K562 (cell line): ENCODE data around the gene TMCC2. TPM values are rescaled to one million over a fixed set of nuclear protein-coding genes. Genes with fewer than 3 reads are reported as not detected.

Source experiments
- ATAC-seq: fragments of 200-7000 bp; cut with Tn5 transposase; 3 replicates; pipeline ENCODE4 v1.9.1; 2020; ENCODE audit warnings: moderate library complexity
- BruUV-seq: library from RNA; stranded (reverse); fragments of 400-500 nt; replicated peaks from 2 replicates; lab custom pipeline; 2021; lab: Mats Ljungman, UMichigan
- CTCF ChIA-PET: fragments of 300-600 bp; formaldehyde crosslinking; extraction: SDS; loops from one replicate; lab custom pipeline; 2021; ENCODE audit warnings: low intra/inter-chr PET ratio; lab: Yijun Ruan, JAX
- POLR2A ChIA-PET: fragments of 300-600, 350-650 bp; sonication (Branson Sonifier 250); formaldehyde crosslinking; extraction: SDS; loops from one replicate; lab custom pipeline; 2021; ENCODE audit warnings: antibody characterized with exemption, inconsistent platforms; lab: Yijun Ruan, JAX
- DNase-seq, 4 experiments: peaks; one replicate each; pipeline versions ENCODE4 v3.0.0 to v3.0.0-alpha.2; 2011 to 2018; ENCODE audit warnings: low spot score in 3 of 4, mixed read lengths in 3 of 4; ENCODE audit errors: extremely low read depth in 1 of 4
- FAIRE-seq: peaks from 2 replicates; lab custom pipeline; 2011; peaks lifted over from hg19 to GRCh38; lab: Jason Lieb, UNC
- H2AFZ ChIP-seq: 2 replicates; pipeline ENCODE4 v1.6.0; 2011; ENCODE audit warnings: low read depth, low read length, control low read depth, inconsistent platforms
- H3K27ac ChIP-seq: fragments of 200-600 bp; 3 replicates; pipeline ENCODE4 v1.8.0; 2011; ENCODE audit warnings: low read depth, mild to moderate bottlenecking, control low read depth, inconsistent platforms, low read length, moderate library complexity, mixed read lengths; ENCODE audit errors: extremely low read depth
- H3K27me3 ChIP-seq, 2 experiments: fragments of 300-600 bp in 1 of 2; 2 replicates in 1 of 2; 3 replicates in 1 of 2; pipeline versions ENCODE4 v1.6.0 to v1.8.0; 2011; ENCODE audit warnings: inconsistent platforms in 2 of 2, low read length in 2 of 2, mild to moderate bottlenecking in 1 of 2, mixed read lengths in 1 of 2, moderate library complexity in 1 of 2; ENCODE audit not compliant: control insufficient read depth in 2 of 2, insufficient read depth in 2 of 2
- H3K36me3 ChIP-seq: fragments of 300-600 bp; 3 replicates; pipeline ENCODE4 v1.8.0; 2011; ENCODE audit warnings: mild to moderate bottlenecking, low read length, inconsistent platforms; ENCODE audit not compliant: control insufficient read depth, insufficient read depth
- H3K4me1 ChIP-seq, 2 experiments: fragments of 200-600 bp in 1 of 2; replicated peaks in 1 of 2; 2 replicates in 1 of 2; 3 replicates in 1 of 2; pipeline versions ENCODE4 v1.5.1 to v1.8.0; 2011; ENCODE audit warnings: inconsistent platforms in 2 of 2, low read length in 2 of 2, mild to moderate bottlenecking in 1 of 2, mixed read lengths in 1 of 2, moderate library complexity in 1 of 2; ENCODE audit not compliant: control insufficient read depth in 2 of 2, insufficient read depth in 2 of 2
- H3K4me2 ChIP-seq: 2 replicates; pipeline ENCODE4 v1.6.1; 2011; ENCODE audit warnings: low read length, control low read depth, inconsistent platforms, mixed read lengths; ENCODE audit not compliant: insufficient read depth
- H3K4me3 ChIP-seq: fragments of 200-600 bp; sonication (generic), shearing (Covaris generic); 2 replicates; pipeline ENCODE4 v1.5.1; 2016; ENCODE audit warnings: control low read depth, inconsistent platforms
- H3K79me2 ChIP-seq: fragments of 200-600 bp; 3 replicates; pipeline ENCODE4 v1.8.0; 2011; ENCODE audit warnings: low read length, inconsistent platforms; ENCODE audit not compliant: control insufficient read depth, insufficient read depth
- H3K9ac ChIP-seq, 2 experiments: 2 replicates each; pipeline versions ENCODE4 v1.6.0 to v1.6.1; 2011; ENCODE audit warnings: low read depth in 2 of 2, low read length in 2 of 2, control low read depth in 1 of 2, inconsistent platforms in 1 of 2, mild to moderate bottlenecking in 1 of 2, mixed read lengths in 1 of 2; ENCODE audit not compliant: insufficient read depth in 1 of 2
- H3K9me1 ChIP-seq: one replicate; pipeline ENCODE4 v1.6.0; 2011; ENCODE audit warnings: inconsistent platforms, mild to moderate bottlenecking, low read length, moderate library complexity; ENCODE audit not compliant: control insufficient read depth, insufficient read depth
- H3K9me3 ChIP-seq: replicated peaks from 2 replicates; pipeline ENCODE4 v1.5.1; 2011; ENCODE audit warnings: low read depth, low read length, inconsistent platforms; ENCODE audit not compliant: control insufficient read depth, insufficient read depth
- H4K20me1 ChIP-seq: replicated peaks from 2 replicates; pipeline ENCODE4 v1.6.1; 2011; ENCODE audit warnings: low read length, inconsistent platforms, mixed read lengths; ENCODE audit not compliant: control insufficient read depth, insufficient read depth
- CHCHD3 ChIP-seq: fragments of 250-450 bp; sonication (Bioruptor Pico); IDR thresholded peaks from 2 replicates; pipeline ENCODE4 v2.1.2; 2022; ENCODE audit warnings: mild to moderate bottlenecking
- ESRRB ChIP-seq: fragments of 250-450 bp; sonication (Bioruptor Pico); IDR thresholded peaks from 2 replicates; pipeline ENCODE4 v1.5.0; 2020; ENCODE audit warnings: mild to moderate bottlenecking, moderate library complexity, borderline replicate concordance
- IRF2 ChIP-seq: sonication (generic); formaldehyde crosslinking; IDR thresholded peaks from 2 replicates; pipeline ENCODE4 v1.8.1; 2022; ENCODE audit warnings: mild to moderate bottlenecking, missing genetic modification reagents
- MCM5 ChIP-seq: fragments of 450-650 bp; IDR thresholded peaks from 2 replicates; pipeline ENCODE4 v1.6.1; 2016; ENCODE audit warnings: low read depth
- NONO ChIP-seq, 2 experiments: fragments of 200-400 bp in 1 of 2; fragments of 450-650 bp in 1 of 2; formaldehyde crosslinking in 1 of 2; IDR thresholded peaks; 2 replicates each; pipeline ENCODE4 v1.6.1; 2017; ENCODE audit warnings: low read depth in 2 of 2, mild to moderate bottlenecking in 2 of 2, moderate library complexity in 2 of 2, low read length in 1 of 2
- NR4A1 ChIP-seq, 2 experiments: fragments of 250-450 bp in 1 of 2; fragments of 450-650 bp in 1 of 2; sonication (Bioruptor Pico) in 1 of 2; IDR thresholded peaks; 2 replicates each; pipeline versions ENCODE4 v1.4.0 to v1.6.1; 2016 to 2020; ENCODE audit warnings: mild to moderate bottlenecking in 2 of 2, missing compliant biosample characterization in 1 of 2, missing genetic modification characterization in 1 of 2, moderate library complexity in 1 of 2
- RHOXF2B ChIP-seq: fragments of 250-450 bp; sonication (Bioruptor Pico); conservative IDR thresholded peaks from 2 replicates; pipeline ENCODE4 v1.5.1; 2021
- SMARCA4 ChIP-seq: fragments of 450-650 bp; IDR thresholded peaks from 2 replicates; pipeline ENCODE4 v1.6.1; 2016
- SMARCE1 ChIP-seq: fragments of 450-650 bp; IDR thresholded peaks from 2 replicates; pipeline ENCODE4 v1.7.1; 2016; ENCODE audit warnings: mild to moderate bottlenecking
- ZFPM2 ChIP-seq: fragments of 250-450 bp; sonication (Bioruptor Pico); IDR thresholded peaks from 2 replicates; pipeline ENCODE4 v1.5.1; 2022; ENCODE audit warnings: mild to moderate bottlenecking
- ZNF274 ChIP-seq: IDR thresholded peaks from 2 replicates; pipeline ENCODE4 v1.6.1; 2011; ENCODE audit warnings: low read depth, mild to moderate bottlenecking, low read length, moderate library complexity, borderline replicate concordance
- ZNF316 ChIP-seq: fragments of 450-650 bp; IDR thresholded peaks from 2 replicates; pipeline ENCODE4 v1.6.1; 2016
- ZNF551 ChIP-seq: fragments of 250-450 bp; sonication (Bioruptor Pico); IDR thresholded peaks from 2 replicates; pipeline ENCODE4 v1.5.0; 2021; ENCODE audit warnings: mild to moderate bottlenecking, moderate library complexity
- ZNF584 ChIP-seq: fragments of 200-800 bp; sonication (Bioruptor generic); IDR thresholded peaks from 2 replicates; pipeline ENCODE4 v1.6.1; 2016; ENCODE audit warnings: low read depth, mild to moderate bottlenecking, missing genetic modification characterization, missing compliant biosample characterization
- WGBS: fragments of 100-300 bp; shearing (Covaris generic); methylation state at CpG from one replicate; pipeline ENCODE4 v1.1.6; 2016; ENCODE audit warnings: low coverage, mixed read lengths; ENCODE audit not compliant: insufficient coverage; ENCODE audit errors: missing lambda C conversion rate; 5-methylcytosine and 5-hydroxymethylcytosine counted together
- in situ Hi-C: fragments of 300-500 bp; cut with MboI; formaldehyde crosslinking; loops from 4 replicates; pipeline ENCODE4 v1.15.0; 2018; ENCODE audit warnings: inconsistent platforms, mixed read lengths
- intact Hi-C: fragments of 100-400 bp; cut with micrococcal nuclease; formaldehyde crosslinking; loops from 2 replicates; pipeline ENCODE4 v1.14.2; 2022
- polyA plus RNA-seq, 8 experiments: library from polyadenylated mRNA; depleted of rRNA in 4 of 8; stranded (reverse) in 5 of 8; unstranded in 3 of 8; fragments of >200 nt; fragmentation: Nextera tagmentation in 2 of 8; fragmentation: Illumina TruSeq in 1 of 8; extraction: Ambion mirVana in 2 of 8; extraction: Trizol in 1 of 8; gene quantifications; 2 replicates each; pipeline versions ENCODE4 v1.2.1 to v1.2.3, GENCODE V29; 2011 to 2014; ENCODE audit warnings: inconsistent platforms in 1 of 8, missing spikeins in 1 of 8
- total RNA-seq, 7 experiments: library from RNA; depleted of rRNA in 6 of 7; stranded (reverse); fragments of >200 nt in 6 of 7; fragmentation: Illumina TruSeq in 2 of 7; extraction: Trizol in 2 of 7; gene quantifications; 2 replicates each; pipeline versions ENCODE4 v1.2.1 to v1.2.3, GENCODE V29; 2011 to 2021; ENCODE audit warnings: low replicate concordance in 1 of 7
- TF ChIP-seq, protein P1 (sequence below), 3 experiments: fragments of 200-800 bp in 1 of 3; sonication (Bioruptor generic) in 1 of 3; sonication (generic) in 1 of 3; formaldehyde crosslinking in 1 of 3; IDR thresholded peaks; 2 replicates each; pipeline versions ENCODE4 v1.6.1 to v1.8.0; 2016 to 2022; ENCODE audit warnings: mild to moderate bottlenecking in 2 of 3, missing compliant biosample characterization in 2 of 3, missing genetic modification characterization in 2 of 3, missing genetic modification reagents in 1 of 3

TMCC2 gene
- total and polyA plus RNA-seq, 9 of the 15 experiments (the other 6 are each of a cell fraction or from before 2014, with no cell fraction given): 0.06 to 1.8 (median 0.98) TPM

DNA sequence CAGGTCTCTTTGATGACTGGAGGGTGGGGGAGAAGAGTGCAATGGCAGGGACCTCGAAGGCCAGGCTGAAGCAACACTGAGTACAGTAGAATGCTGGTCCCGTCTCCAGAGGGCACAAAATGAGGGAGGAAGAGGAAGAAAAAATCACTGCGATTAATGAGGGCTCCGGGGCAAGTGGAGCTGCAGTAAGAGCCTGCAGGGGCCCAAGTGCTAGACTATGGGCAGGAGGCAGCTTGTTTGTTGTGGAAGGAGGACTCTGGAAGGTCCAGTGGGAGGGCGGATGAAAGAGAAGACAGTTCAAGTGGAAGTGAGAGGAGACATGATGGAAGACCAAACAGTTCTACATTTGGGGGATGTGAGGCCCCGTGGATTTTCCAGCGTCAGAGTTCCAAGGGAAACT, 17.4 kb downstream of the TMCC2 start:
- no peak for FAIRE-seq

DNA sequence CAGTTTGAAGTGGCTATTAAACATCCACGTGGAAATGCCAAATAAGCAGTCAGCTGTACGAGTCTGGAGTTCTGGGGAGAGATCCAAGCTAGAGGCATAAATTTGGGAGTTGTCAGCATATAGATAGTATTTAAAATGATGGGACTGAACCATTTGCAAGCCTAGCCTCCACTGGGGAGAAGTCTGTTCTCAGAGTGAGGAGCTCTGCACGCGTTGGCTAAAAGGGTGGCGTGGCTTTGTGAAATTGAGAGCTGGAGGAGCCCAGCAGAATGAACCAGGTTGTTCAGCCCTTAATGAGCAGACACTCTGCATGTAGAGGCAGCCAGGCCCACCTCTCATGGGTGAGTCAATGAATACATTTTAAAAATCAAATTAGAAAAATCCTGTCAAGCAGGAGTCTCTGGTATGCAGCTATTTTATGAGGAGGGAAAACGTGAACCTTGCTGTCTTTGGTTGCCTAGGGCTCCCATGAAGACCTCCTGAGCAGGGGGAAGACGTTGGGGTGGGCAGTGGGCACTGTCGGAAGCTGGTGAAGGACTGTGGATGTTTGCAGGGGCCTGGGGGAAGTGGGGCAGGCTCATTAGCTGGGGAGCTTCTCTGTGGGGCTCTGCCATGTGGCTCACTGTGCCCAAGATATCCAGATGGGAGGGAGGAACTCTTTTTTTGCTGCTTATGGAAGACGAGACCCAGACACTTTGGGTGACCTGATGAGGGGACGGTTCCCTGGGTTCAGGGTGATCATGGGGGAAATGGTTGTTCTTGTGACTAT, 18.8 kb downstream of the TMCC2 start:
- Histone ChIP-seq H4K20me1 (no peaks in the 10 kb centered on the region; the same call in 1 of the 2 replicates), H3K4me2 (no peak overlapping the region), H3K9me1 (no peaks in the 10 kb centered on the region), H3K36me3 (no peaks in the 10 kb centered on the region), H3K27ac (no peak overlapping the region), H3K9me3 (no peaks in the 10 kb centered on the region), H3K79me2 (no peaks in the 10 kb centered on the region), H3K4me1 (peaks cover 23 to 25% of the 10 kb centered on the region in 2 experiments), H3K4me3 (no peak overlapping the region), H2AFZ (no peak overlapping the region), H3K27me3 (peaks cover 0 to 23% of the 10 kb centered on the region in 2 experiments; a peak in 2 of 5 replicates), H3K9ac (no peak overlapping the region)
- FAIRE-seq (no peak), ATAC-seq (no peak), DNase-seq (no peak)
- 45% methylated on average over 9 of the region's 10 CpGs for WGBS
- intact Hi-C loops (no loop called here), in situ Hi-C loops (no loop called here)
- ChIA-PET POLR2A (interaction anchor here (0.8 to 2.0 kb wide), 6 partner anchors 9 to 127 kb away, joined by 3 to 6 read pairs (median 4); partner anchors contain the start of gene TMCC2), CTCF (no interaction called here)
- BruUV-seq: no TSS peak
- TF ChIP-seq RHOXF2B (CRISPR knock-in tag) (no peak), IRF2 (CRISPR knock-in tag) (no peak), NONO (IDR thresholded peaks at IDR 0.05; ENCODE audit: low read depth in 2 of 2, low read length in 1 of 2) (no peak), ESRRB (CRISPR knock-in tag) (no peak), ZNF551 (CRISPR knock-in tag) (no peak), NR4A1 (CRISPR knock-in tag; IDR thresholded peaks at IDR 0.05) (no peak), NR4A1 (tag; IDR thresholded peaks at IDR 0.05) (no peak), ZNF274 (no peak), ZNF584 (no peak), SMARCA4 (no peak), SMARCE1 (no peak), ZFPM2 (CRISPR knock-in tag) (no peak), ZNF316 (no peak), CHCHD3 (CRISPR knock-in tag) (no peak)
- TF ChIP-seq, protein P1, sequence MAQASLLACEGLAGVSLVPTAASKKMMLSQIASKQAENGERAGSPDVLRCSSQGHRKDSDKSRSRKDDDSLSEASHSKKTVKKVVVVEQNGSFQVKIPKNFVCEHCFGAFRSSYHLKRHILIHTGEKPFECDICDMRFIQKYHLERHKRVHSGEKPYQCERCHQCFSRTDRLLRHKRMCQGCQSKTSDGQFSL (CRISPR knock-in tag; IDR thresholded peaks at IDR 0.05): no peak
- TF ChIP-seq, protein P1 (tag; IDR thresholded peaks at IDR 0.05): no peak

More for the DNA sequence above, 17.4 kb downstream of the TMCC2 start:
- WGBS: 16% methylated on average over 7 of the region's 7 CpGs
- peaks cover 0 to 22% of the 10 kb centered on the region in 2 experiments; a peak in 2 of 5 replicates for H3K27me3 ChIP-seq
- no peaks in the 10 kb centered on the region for H3K9me1 ChIP-seq
- no peak overlapping the region for H3K9ac ChIP-seq
- H3K4me2 ChIP-seq: no peak overlapping the region
- H2AFZ ChIP-seq: no peak overlapping the region
- H3K36me3 ChIP-seq: no peaks in the 10 kb centered on the region
- no peaks in the 10 kb centered on the region for H3K9me3 ChIP-seq
- BruUV-seq: no TSS peak
- POLR2A ChIA-PET: interaction anchor here (3.3 to 3.6 kb wide), 2 partner anchors 9 to 16 kb away, joined by 19 to 21 read pairs; partner anchors contain the start of gene TMCC2
- intact Hi-C loops: no loop called here
- ATAC-seq: no peak
- in situ Hi-C loops: no loop called here
- no peak overlapping the region for H3K27ac ChIP-seq
- no peak for TF ChIP-seq MCM5
- no peak for DNase-seq
- no peaks in the 10 kb centered on the region for H3K79me2 ChIP-seq
- CTCF ChIA-PET: interaction anchor here (0.6 kb wide), 1 partner anchor 12 kb away, joined by 3 read pairs; no protein-coding TSS in a partner anchor
- peaks cover 23 to 27% of the 10 kb centered on the region in 2 experiments for H3K4me1 ChIP-seq
- no peak overlapping the region for H3K4me3 ChIP-seq
- H4K20me1 ChIP-seq: no peaks in the 10 kb centered on the region; the same call in 1 of the 2 replicates
